GM23338 (cell line): Measurements from ENCODE around the gene RNU7-1. TPM values are rescaled to one million over a fixed set of nuclear protein-coding genes. Genes with fewer than 3 reads are reported as not detected.
A peak's percentile ranks its signal among the peaks of the same experiment; 100 is the strongest.

Source experiments
- ATAC-seq: fragments of 200-7000 bp; cut with Tn5 transposase; 3 replicates; pipeline ENCODE4 v1.9.1; 2020
- DNase-seq: peaks from one replicate; pipeline ENCODE4 v3.0.0-alpha.2; 2015; ENCODE audit warnings: low spot score
- H2AFZ ChIP-seq: fragments of 200-600 bp; sonication (generic); 2 replicates; pipeline ENCODE4 v1.8.0; 2016; ENCODE audit warnings: antibody characterized with exemption, mild to moderate bottlenecking, moderate library complexity
- H3F3A ChIP-seq: fragments of 200-600 bp; sonication (generic); replicated peaks from 2 replicates; pipeline ENCODE4 v1.8.0; 2017; ENCODE audit warnings: antibody characterized with exemption, mixed run types, low read depth
- H3K27ac ChIP-seq: fragments of 200-600 bp; sonication (generic); 2 replicates; pipeline ENCODE4 v1.6.1; 2016; ENCODE audit warnings: low read depth
- H3K27me3 ChIP-seq: fragments of 200-600 bp; sonication (generic); 2 replicates; pipeline ENCODE4 v1.8.0; 2016; ENCODE audit warnings: mild to moderate bottlenecking, mixed run types, moderate library complexity; ENCODE audit not compliant: insufficient read depth
- H3K36me3 ChIP-seq: fragments of 200-600 bp; sonication (generic); 2 replicates; pipeline ENCODE4 v1.8.0; 2016; ENCODE audit warnings: mild to moderate bottlenecking; ENCODE audit not compliant: insufficient read depth
- H3K4me1 ChIP-seq: fragments of 200-600 bp; sonication (generic); 2 replicates; pipeline ENCODE4 v1.8.0; 2016; ENCODE audit warnings: mild to moderate bottlenecking, moderate library complexity; ENCODE audit not compliant: insufficient read depth
- H3K4me2 ChIP-seq: fragments of 200-600 bp; sonication (generic); 2 replicates; pipeline ENCODE4 v1.7.1; 2017; ENCODE audit warnings: mixed run types
- H3K4me3 ChIP-seq: fragments of 200-600 bp; sonication (generic); 2 replicates; pipeline ENCODE4 v1.6.1; 2016; ENCODE audit warnings: mixed run types
- H3K79me2 ChIP-seq: fragments of 200-600 bp; sonication (generic); replicated peaks from 2 replicates; pipeline ENCODE4 v1.8.0; 2017; ENCODE audit warnings: mild to moderate bottlenecking; ENCODE audit not compliant: insufficient read depth
- H3K9me2 ChIP-seq: fragments of 200-600 bp; sonication (generic); 2 replicates; pipeline ENCODE4 v1.8.0; 2017; ENCODE audit not compliant: insufficient read depth
- H4K20me1 ChIP-seq: fragments of 200-600 bp; sonication (generic); replicated peaks from 2 replicates; pipeline ENCODE4 v1.8.0; 2017; ENCODE audit warnings: mild to moderate bottlenecking; ENCODE audit not compliant: insufficient read depth
- H3K27ac Mint-ChIP-seq: 2 replicates; pipeline ENCODE4 v1.8.0; 2020; ENCODE audit warnings: inconsistent platforms, mild to moderate bottlenecking, moderate library complexity, mixed read lengths
- H3K27me3 Mint-ChIP-seq: 3 replicates; pipeline ENCODE4 v1.8.0; 2022; ENCODE audit warnings: low read depth, mild to moderate bottlenecking, moderate library complexity, mixed read lengths, inconsistent platforms; ENCODE audit not compliant: insufficient read depth, poor library complexity
- H3K36me3 Mint-ChIP-seq: 3 replicates; pipeline ENCODE4 v1.8.0; 2021; ENCODE audit warnings: low read depth, mild to moderate bottlenecking, inconsistent platforms, moderate library complexity, mixed read lengths
- H3K4me1 Mint-ChIP-seq: 3 replicates; pipeline ENCODE4 v1.8.0; 2020; ENCODE audit warnings: mild to moderate bottlenecking, inconsistent platforms, mixed read lengths
- H3K4me3 Mint-ChIP-seq: 3 replicates; pipeline ENCODE4 v1.8.0; 2021; ENCODE audit warnings: moderate library complexity, mild to moderate bottlenecking, inconsistent platforms, mixed read lengths
- H3K9me3 Mint-ChIP-seq: 3 replicates; pipeline ENCODE4 v1.8.0; 2020; ENCODE audit warnings: moderate library complexity, mild to moderate bottlenecking, inconsistent platforms, mixed read lengths
- CREB1 ChIP-seq: fragments of 250-450 bp; sonication (Bioruptor Pico); IDR thresholded peaks from 2 replicates; pipeline ENCODE4 v1.5.0; 2020; ENCODE audit warnings: low read depth, mild to moderate bottlenecking, moderate library complexity
- EZH2 ChIP-seq: fragments of 200-600 bp; sonication (generic); IDR thresholded peaks from one replicate; pipeline ENCODE4 v1.8.0; 2017; ENCODE audit warnings: antibody characterized with exemption, mild to moderate bottlenecking, low read depth; ENCODE audit not compliant: unreplicated experiment
- EZH2phosphoT487 ChIP-seq: fragments of 200-600 bp; sonication (generic); IDR thresholded peaks from one replicate; pipeline ENCODE4 v1.8.1; 2018; ENCODE audit warnings: antibody characterized with exemption; ENCODE audit not compliant: unreplicated experiment
- JUNB ChIP-seq: IDR thresholded peaks from one replicate; pipeline ENCODE4 v1.6.1; 2016; ENCODE audit warnings: antibody characterized with exemption; ENCODE audit not compliant: unreplicated experiment
- NANOG ChIP-seq: IDR thresholded peaks from 2 replicates; pipeline ENCODE4 v1.6.1; 2016; ENCODE audit warnings: antibody characterized with exemption, borderline replicate concordance
- POLR2AphosphoS5 ChIP-seq: IDR thresholded peaks from 2 replicates; pipeline ENCODE4 v1.6.1; 2016; ENCODE audit warnings: antibody characterized with exemption, low read depth
- STAT1 ChIP-seq: IDR thresholded peaks from one replicate; pipeline ENCODE4 v1.6.1; 2016; ENCODE audit warnings: antibody characterized with exemption; ENCODE audit not compliant: unreplicated experiment
- ZNF114 ChIP-seq: fragments of 250-450 bp; sonication (Bioruptor Pico); IDR thresholded peaks from 2 replicates; pipeline ENCODE4 v1.5.0; 2020; ENCODE audit warnings: mild to moderate bottlenecking, moderate library complexity
- ZNF331 ChIP-seq: fragments of 250-450 bp; sonication (Bioruptor Pico); IDR thresholded peaks from 2 replicates; pipeline ENCODE4 v1.5.0; 2020; ENCODE audit warnings: low read depth, mild to moderate bottlenecking, moderate library complexity
- polyA plus RNA-seq: library from polyadenylated mRNA; unstranded; fragments of >200 nt; fragmentation: Nextera tagmentation; extraction: Ambion mirVana; gene quantifications from 2 replicates; pipeline ENCODE4 v1.2.1, GENCODE V29; 2016
- total RNA-seq: library from RNA; depleted of rRNA; stranded (reverse); fragments of >200 nt; shearing (Covaris generic); gene quantifications from 2 replicates; pipeline ENCODE4 v1.2.3, GENCODE V29; 2014
- TF ChIP-seq, protein P1 (sequence below): IDR thresholded peaks from 2 replicates; pipeline ENCODE4 v1.6.1; 2016; ENCODE audit warnings: antibody characterized with exemption
- TF ChIP-seq, protein P2 (sequence below): fragments of 250-450 bp; sonication (Bioruptor Pico); IDR thresholded peaks from 2 replicates; pipeline ENCODE4 v1.5.0; 2020; ENCODE audit warnings: mild to moderate bottlenecking, moderate library complexity
- TF ChIP-seq, protein P3 (sequence below), 2 experiments: fragments of 200-600 bp in 1 of 2; sonication (generic) in 1 of 2; conservative IDR thresholded peaks; 2 replicates each; pipeline versions ENCODE4 v1.5.1 to v1.6.1; 2016 to 2017; ENCODE audit warnings: antibody characterized with exemption in 2 of 2, low read depth in 2 of 2, mild to moderate bottlenecking in 2 of 2, moderate library complexity in 1 of 2
- TF ChIP-seq, protein P4 (sequence below): IDR thresholded peaks from one replicate; pipeline ENCODE4 v1.6.1; 2018; ENCODE audit warnings: antibody characterized with exemption; ENCODE audit not compliant: unreplicated experiment

RNU7-1 gene
- total and polyA plus RNA-seq, 2 experiments from 2014 or later, result not detected

DNA sequence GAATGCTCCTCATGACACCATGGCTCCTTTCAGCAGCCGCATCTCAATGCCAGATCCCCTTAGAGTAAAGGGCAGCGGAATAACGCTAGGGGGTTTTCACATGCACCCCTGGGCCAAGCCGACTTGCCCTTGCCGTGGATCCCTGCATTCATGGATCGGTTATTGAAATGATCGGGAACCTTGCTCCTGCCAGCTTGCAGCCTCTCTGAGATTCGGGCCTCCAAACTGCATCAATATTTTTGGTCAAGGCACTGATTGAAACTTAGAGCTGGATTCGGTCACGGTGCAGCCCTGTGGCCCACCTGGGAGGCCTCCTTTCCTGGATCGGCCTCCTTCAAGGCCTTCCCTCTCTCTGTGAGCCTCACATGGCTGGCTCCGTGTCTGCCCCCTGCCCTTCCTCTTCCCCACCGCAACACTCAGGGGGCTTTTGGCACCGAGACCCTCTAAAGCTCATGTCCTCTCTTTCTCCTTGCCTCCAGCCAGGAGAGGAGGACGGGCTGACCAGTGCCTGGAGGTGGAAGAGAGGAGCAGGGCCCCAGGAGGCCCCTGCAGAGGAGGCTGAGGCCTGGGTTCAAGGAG, 9.3 kb downstream of the RNU7-1 start:
- Mint-ChIP-seq H3K36me3 (no peaks in the 10 kb centered on the region), H3K27me3 (peaks cover 17% of the 10 kb centered on the region), H3K4me1 (peaks cover 30% of the 10 kb centered on the region), H3K27ac (peak overlapping the region; percentile 56; the same call in 1 of the 2 replicates), H3K4me3 (no peak overlapping the region), H3K9me3 (no peaks in the 10 kb centered on the region)
- Histone ChIP-seq H3K4me1 (peaks cover 13% of the 10 kb centered on the region), H3F3A (0 out of 2 replicates have a peak, but pooled peaks cover 3% of the 10 kb centered on the region), H3K27me3 (no peaks in the 10 kb centered on the region), H2AFZ (no peak overlapping the region), H4K20me1 (no peaks in the 10 kb centered on the region), H3K27ac (no peak overlapping the region), H3K36me3 (no peaks in the 10 kb centered on the region), H3K79me2 (no peaks in the 10 kb centered on the region), H3K9me2 (no peaks in the 10 kb centered on the region), H3K4me2 (no peak overlapping the region), H3K4me3 (no peak overlapping the region)
- ATAC-seq (no peak), DNase-seq (no peak)
- TF ChIP-seq ZNF114 (CRISPR knock-in tag) (no peak), EZH2phosphoT487 (no peak), POLR2AphosphoS5 (no peak), STAT1 (no peak), ZNF331 (CRISPR knock-in tag) (no peak), JUNB (no peak), EZH2 (no peak), NANOG (no peak), CREB1 (CRISPR knock-in tag) (no peak)
- TF ChIP-seq, protein P1, sequence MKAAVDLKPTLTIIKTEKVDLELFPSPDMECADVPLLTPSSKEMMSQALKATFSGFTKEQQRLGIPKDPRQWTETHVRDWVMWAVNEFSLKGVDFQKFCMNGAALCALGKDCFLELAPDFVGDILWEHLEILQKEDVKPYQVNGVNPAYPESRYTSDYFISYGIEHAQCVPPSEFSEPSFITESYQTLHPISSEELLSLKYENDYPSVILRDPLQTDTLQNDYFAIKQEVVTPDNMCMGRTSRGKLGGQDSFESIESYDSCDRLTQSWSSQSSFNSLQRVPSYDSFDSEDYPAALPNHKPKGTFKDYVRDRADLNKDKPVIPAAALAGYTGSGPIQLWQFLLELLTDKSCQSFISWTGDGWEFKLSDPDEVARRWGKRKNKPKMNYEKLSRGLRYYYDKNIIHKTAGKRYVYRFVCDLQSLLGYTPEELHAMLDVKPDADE, result no peak
- TF ChIP-seq, protein P2, sequence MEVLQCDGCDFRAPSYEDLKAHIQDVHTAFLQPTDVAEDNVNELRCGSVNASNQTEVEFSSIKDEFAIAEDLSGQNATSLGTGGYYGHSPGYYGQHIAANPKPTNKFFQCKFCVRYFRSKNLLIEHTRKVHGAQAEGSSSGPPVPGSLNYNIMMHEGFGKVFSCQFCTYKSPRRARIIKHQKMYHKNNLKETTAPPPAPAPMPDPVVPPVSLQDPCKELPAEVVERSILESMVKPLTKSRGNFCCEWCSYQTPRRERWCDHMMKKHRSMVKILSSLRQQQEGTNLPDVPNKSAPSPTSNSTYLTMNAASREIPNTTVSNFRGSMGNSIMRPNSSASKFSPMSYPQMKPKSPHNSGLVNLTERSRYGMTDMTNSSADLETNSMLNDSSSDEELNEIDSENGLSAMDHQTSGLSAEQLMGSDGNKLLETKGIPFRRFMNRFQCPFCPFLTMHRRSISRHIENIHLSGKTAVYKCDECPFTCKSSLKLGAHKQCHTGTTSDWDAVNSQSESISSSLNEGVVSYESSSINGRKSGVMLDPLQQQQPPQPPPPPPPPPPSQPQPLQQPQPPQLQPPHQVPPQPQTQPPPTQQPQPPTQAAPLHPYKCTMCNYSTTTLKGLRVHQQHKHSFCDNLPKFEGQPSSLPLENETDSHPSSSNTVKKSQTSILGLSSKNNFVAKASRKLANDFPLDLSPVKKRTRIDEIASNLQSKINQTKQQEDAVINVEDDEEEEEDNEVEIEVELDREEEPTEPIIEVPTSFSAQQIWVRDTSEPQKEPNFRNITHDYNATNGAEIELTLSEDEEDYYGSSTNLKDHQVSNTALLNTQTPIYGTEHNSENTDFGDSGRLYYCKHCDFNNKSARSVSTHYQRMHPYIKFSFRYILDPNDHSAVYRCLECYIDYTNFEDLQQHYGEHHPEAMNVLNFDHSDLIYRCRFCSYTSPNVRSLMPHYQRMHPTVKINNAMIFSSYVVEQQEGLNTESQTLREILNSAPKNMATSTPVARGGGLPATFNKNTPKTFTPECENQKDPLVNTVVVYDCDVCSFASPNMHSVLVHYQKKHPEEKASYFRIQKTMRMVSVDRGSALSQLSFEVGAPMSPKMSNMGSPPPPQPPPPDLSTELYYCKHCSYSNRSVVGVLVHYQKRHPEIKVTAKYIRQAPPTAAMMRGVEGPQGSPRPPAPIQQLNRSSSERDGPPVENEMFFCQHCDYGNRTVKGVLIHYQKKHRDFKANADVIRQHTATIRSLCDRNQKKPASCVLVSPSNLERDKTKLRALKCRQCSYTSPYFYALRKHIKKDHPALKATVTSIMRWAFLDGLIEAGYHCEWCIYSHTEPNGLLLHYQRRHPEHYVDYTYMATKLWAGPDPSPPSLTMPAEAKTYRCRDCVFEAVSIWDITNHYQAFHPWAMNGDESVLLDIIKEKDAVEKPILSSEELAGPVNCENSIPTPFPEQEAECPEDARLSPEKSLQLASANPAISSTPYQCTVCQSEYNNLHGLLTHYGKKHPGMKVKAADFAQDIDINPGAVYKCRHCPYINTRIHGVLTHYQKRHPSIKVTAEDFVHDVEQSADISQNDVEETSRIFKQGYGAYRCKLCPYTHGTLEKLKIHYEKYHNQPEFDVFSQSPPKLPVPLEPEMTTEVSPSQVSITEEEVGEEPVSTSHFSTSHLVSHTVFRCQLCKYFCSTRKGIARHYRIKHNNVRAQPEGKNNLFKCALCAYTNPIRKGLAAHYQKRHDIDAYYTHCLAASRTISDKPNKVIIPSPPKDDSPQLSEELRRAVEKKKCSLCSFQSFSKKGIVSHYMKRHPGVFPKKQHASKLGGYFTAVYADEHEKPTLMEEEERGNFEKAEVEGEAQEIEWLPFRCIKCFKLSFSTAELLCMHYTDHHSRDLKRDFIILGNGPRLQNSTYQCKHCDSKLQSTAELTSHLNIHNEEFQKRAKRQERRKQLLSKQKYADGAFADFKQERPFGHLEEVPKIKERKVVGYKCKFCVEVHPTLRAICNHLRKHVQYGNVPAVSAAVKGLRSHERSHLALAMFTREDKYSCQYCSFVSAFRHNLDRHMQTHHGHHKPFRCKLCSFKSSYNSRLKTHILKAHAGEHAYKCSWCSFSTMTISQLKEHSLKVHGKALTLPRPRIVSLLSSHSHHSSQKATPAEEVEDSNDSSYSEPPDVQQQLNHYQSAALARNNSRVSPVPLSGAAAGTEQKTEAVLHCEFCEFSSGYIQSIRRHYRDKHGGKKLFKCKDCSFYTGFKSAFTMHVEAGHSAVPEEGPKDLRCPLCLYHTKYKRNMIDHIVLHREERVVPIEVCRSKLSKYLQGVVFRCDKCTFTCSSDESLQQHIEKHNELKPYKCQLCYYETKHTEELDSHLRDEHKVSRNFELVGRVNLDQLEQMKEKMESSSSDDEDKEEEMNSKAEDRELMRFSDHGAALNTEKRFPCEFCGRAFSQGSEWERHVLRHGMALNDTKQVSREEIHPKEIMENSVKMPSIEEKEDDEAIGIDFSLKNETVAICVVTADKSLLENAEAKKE (CRISPR knock-in tag), result no peak
- TF ChIP-seq, protein P3, sequence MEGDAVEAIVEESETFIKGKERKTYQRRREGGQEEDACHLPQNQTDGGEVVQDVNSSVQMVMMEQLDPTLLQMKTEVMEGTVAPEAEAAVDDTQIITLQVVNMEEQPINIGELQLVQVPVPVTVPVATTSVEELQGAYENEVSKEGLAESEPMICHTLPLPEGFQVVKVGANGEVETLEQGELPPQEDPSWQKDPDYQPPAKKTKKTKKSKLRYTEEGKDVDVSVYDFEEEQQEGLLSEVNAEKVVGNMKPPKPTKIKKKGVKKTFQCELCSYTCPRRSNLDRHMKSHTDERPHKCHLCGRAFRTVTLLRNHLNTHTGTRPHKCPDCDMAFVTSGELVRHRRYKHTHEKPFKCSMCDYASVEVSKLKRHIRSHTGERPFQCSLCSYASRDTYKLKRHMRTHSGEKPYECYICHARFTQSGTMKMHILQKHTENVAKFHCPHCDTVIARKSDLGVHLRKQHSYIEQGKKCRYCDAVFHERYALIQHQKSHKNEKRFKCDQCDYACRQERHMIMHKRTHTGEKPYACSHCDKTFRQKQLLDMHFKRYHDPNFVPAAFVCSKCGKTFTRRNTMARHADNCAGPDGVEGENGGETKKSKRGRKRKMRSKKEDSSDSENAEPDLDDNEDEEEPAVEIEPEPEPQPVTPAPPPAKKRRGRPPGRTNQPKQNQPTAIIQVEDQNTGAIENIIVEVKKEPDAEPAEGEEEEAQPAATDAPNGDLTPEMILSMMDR (conservative IDR thresholded peaks at IDR 0.05; ENCODE audit: low read depth in 2 of 2), result no peak
- TF ChIP-seq, protein P4, sequence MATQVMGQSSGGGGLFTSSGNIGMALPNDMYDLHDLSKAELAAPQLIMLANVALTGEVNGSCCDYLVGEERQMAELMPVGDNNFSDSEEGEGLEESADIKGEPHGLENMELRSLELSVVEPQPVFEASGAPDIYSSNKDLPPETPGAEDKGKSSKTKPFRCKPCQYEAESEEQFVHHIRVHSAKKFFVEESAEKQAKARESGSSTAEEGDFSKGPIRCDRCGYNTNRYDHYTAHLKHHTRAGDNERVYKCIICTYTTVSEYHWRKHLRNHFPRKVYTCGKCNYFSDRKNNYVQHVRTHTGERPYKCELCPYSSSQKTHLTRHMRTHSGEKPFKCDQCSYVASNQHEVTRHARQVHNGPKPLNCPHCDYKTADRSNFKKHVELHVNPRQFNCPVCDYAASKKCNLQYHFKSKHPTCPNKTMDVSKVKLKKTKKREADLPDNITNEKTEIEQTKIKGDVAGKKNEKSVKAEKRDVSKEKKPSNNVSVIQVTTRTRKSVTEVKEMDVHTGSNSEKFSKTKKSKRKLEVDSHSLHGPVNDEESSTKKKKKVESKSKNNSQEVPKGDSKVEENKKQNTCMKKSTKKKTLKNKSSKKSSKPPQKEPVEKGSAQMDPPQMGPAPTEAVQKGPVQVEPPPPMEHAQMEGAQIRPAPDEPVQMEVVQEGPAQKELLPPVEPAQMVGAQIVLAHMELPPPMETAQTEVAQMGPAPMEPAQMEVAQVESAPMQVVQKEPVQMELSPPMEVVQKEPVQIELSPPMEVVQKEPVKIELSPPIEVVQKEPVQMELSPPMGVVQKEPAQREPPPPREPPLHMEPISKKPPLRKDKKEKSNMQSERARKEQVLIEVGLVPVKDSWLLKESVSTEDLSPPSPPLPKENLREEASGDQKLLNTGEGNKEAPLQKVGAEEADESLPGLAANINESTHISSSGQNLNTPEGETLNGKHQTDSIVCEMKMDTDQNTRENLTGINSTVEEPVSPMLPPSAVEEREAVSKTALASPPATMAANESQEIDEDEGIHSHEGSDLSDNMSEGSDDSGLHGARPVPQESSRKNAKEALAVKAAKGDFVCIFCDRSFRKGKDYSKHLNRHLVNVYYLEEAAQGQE, result no peak
